RWPE1 (cell line): Measurements from ENCODE around the gene ERN1.
"Not testable (repeated sequence)": the region's sequence is repeated elsewhere in the genome, so short reads cannot be mapped to it uniquely, and the experiment has no call there.

Source experiments
- CTCF ChIA-PET: fragments of 350-600 bp; sonication (Branson Sonifier 250); formaldehyde crosslinking; extraction: SDS; loops from one replicate; lab custom pipeline; 2021; lab: Yijun Ruan, JAX
- POLR2A ChIA-PET: fragments of 400-600 bp; formaldehyde crosslinking; extraction: SDS; loops from one replicate; lab custom pipeline; 2020; ENCODE audit warnings: antibody characterized with exemption; ENCODE audit not compliant: low non-redundant PET; lab: Yijun Ruan, JAX
- DNase-seq: peaks from one replicate; pipeline ENCODE4 v3.0.0; 2012; ENCODE audit warnings: low spot score
- H3K27ac ChIP-seq: fragments of 450-650 bp; 2 replicates; pipeline ENCODE4 v1.5.1; 2017
- TF ChIP-seq, protein P1 (sequence below): fragments of 450-650 bp; conservative IDR thresholded peaks from 2 replicates; pipeline ENCODE4 v1.5.1; 2017; ENCODE audit warnings: low read depth, mild to moderate bottlenecking

Gene ERN1

DNA sequence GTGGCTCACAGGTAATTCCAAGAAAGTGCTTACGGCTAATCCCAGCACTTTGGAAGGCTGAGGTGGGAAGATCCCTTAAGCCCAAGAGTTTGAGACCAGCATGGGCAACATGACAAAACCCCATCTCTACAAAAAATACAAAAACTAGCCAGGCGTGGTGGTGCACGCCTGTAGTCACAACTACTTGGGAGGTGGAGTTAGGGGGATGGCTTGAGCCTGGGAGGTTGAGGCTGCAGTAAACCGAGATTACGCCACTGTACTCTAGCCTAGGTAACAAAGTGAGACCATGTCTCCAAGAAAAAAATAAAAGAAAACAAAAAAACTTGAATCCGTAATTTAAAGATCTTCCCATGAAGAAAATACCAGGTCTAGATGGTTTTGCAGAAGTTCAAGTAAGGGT lies 114.5 kb downstream of the ERN1 start:
- ChIA-PET POLR2A (no interaction called here), CTCF (no interaction called here)
- DNase-seq, result no peak
- TF ChIP-seq, protein P1, sequence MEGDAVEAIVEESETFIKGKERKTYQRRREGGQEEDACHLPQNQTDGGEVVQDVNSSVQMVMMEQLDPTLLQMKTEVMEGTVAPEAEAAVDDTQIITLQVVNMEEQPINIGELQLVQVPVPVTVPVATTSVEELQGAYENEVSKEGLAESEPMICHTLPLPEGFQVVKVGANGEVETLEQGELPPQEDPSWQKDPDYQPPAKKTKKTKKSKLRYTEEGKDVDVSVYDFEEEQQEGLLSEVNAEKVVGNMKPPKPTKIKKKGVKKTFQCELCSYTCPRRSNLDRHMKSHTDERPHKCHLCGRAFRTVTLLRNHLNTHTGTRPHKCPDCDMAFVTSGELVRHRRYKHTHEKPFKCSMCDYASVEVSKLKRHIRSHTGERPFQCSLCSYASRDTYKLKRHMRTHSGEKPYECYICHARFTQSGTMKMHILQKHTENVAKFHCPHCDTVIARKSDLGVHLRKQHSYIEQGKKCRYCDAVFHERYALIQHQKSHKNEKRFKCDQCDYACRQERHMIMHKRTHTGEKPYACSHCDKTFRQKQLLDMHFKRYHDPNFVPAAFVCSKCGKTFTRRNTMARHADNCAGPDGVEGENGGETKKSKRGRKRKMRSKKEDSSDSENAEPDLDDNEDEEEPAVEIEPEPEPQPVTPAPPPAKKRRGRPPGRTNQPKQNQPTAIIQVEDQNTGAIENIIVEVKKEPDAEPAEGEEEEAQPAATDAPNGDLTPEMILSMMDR, result no peak
- H3K27ac ChIP-seq, result no peak overlapping the region

DNA sequence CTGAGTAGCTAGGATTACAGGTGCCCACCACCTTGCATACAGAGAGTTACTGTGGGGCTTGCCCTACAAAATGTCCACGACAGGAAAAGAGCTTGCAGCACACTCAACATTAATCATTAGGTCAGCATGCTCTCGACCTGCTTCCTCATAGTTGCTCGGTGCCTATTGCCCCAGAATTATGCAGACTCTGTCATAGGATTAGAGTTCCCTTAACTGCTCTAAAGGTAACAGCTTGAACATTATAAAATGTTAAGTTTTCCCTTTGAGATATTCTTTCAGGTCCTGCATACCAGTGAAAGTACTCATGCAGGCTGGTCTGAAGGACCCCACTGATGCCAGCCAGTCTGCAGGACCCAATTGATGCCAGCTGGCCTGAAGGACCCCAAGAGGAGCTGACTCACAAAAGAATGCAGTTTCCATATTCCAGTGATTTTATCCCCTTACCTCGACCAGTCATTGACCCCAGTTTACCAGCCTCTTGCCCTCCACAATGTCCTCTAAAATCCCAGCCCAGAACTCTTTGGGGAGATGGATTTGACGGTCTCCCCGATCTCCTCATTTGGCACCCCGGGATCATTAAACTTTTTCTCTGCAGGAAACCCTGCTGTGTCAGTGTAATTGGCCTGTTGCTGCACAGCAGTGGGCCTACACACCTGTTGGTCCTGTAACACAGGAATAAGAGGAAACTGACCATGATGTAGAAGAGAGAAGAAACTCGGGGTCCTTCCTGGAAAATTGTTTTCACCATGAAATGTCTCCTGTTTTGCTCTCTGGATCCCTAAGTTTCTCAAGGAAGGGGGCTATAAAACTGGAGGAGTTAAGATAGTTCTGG lies 120.2 kb downstream of the ERN1 start:
- CTCF ChIA-PET, result interaction anchor here (0.6 kb wide), 1 partner anchor 251 kb away, joined by 4 read pairs; no protein-coding TSS in a partner anchor
- POLR2A ChIA-PET, result interaction anchor here (0.6 kb wide), 1 partner anchor 135 kb away, joined by 3 read pairs; no protein-coding TSS in a partner anchor
- no peak overlapping the region for H3K27ac ChIP-seq
- TF ChIP-seq, protein P1, result no peak
- no peak for DNase-seq

DNA sequence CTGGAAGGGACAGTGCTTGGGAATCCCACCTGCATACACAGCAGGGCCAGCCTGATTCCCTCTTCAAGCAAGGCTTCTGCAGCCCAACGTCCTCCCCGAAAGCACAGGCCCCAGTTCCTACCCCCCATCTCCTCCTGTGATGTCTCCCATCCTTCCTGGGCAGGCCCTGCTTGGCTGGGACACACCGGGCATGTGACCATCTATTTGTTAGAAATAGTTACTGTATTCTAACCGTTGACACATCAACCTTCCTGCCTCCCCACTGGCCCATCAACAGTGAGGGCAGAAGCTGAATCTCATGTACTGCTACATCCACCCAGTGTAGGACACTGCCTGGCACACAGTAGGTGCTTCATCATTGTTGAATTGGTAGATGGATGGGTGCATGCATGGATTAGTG lies 121.1 kb downstream of the ERN1 start:
- DNase-seq, result no peak
- CTCF ChIA-PET, result no interaction called here
- POLR2A ChIA-PET, result no interaction called here
- TF ChIP-seq, protein P1, result no peak
- H3K27ac ChIP-seq, result no peak overlapping the region

DNA sequence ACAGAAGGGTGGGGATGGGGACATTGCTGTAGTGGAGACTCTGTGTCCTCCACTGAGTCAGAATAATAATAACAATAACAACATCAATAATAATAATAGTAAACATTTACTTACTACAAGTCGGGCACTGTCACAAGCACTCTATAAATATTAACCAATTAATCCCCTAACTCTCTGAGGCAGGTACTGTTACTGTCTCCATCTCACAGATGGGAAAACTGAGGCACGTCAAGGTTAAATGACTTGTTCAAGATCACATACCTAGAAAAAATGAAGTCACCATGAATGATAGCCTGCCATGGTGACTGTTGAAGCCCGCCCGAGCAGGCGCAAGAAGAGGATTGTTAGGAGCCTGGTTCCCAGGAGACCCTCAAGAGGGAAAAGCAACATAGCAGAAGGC lies 121.6 kb downstream of the ERN1 start:
- no peak for DNase-seq
- POLR2A ChIA-PET, result no interaction called here
- TF ChIP-seq, protein P1, result no peak
- CTCF ChIA-PET, result no interaction called here
- no peak overlapping the region for H3K27ac ChIP-seq

DNA sequence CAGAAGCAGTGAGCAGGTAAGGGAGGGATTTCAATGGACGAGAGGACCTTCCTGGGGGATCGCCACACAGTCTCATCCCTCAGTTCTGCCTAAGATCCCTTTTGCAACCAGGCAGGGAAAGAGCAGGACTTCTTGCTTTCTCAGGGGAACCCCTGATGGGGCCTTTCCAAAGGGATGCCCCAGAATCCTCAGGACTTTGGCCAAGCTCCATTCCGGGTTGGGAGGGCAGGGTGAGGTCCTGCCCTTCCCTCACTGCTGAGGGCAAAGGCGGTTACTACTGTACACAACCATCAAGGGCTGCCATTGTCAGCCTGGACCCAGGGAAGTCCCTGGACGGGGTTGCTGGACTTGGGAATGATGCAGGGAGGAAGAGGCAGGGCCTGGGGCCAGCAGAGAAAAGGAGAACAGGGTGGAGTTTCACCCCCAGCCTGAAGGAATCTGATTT lies 122.1 kb downstream of the ERN1 start:
- DNase-seq, result no peak
- POLR2A ChIA-PET, result interaction anchor here (0.6 kb wide), 1 partner anchor 129 kb away, joined by 3 read pairs; no protein-coding TSS in a partner anchor
- no peak overlapping the region for H3K27ac ChIP-seq
- CTCF ChIA-PET, result interaction anchor here (1.4 kb wide), 1 partner anchor 88 kb away, joined by 5 read pairs; no protein-coding TSS in a partner anchor
- TF ChIP-seq, protein P1, result no peak

DNA sequence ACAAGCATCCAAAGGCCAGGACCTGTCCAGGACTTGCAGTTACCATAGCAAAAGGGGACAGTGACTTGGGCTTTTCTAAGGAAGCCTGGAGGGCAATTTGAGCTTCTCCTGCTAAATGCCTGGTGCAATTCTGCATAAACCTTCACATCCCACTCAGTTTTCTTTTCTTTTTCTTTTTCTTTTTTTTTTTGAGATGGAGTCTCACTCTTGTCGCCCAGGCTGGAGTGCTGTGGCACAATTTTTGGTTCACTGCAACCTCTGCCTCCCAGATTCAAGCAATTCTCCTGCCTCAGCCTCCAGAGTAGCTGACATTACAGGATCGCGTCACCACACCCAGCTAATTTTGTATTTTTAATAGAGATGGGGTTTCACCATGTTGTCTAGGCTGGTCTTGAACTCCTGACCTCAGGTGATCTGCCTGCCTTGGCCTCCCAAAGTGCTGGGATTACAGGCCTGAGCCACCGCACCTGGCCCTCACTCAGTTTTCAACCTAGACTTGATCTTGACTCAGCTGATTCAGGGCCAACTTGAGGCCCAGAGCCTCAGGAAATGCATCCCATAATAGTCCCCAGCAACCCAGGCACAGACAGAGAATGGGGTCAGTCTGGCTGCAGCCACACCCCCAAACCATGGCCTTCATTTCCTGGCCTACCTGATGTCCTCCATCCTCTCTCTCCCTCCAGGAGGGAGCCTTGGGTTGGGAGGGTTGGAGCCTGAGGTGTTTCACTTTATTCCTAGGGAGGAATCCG lies 122.7 kb downstream of the ERN1 start:
- ChIA-PET POLR2A (interaction anchor here (0.6 kb wide), 1 partner anchor 130 kb away, joined by 3 read pairs; no protein-coding TSS in a partner anchor), CTCF (interaction anchor here (0.6 to 1.4 kb wide), 3 partner anchors 17 to 88 kb away, joined by 3 to 5 read pairs (median 4); no protein-coding TSS in a partner anchor)
- not testable (repeated sequence) for DNase-seq, H3K27ac ChIP-seq
